IPS-18c (cell line): ENCODE results near the gene BECN2.
A peak's percentile ranks its signal among the peaks of the same experiment; 100 is the strongest.
"Not testable (repeated sequence)": the region's sequence is repeated elsewhere in the genome, so short reads cannot be mapped to it uniquely, and the experiment has no call there.

Experiments
- H3K4me3 ChIP-seq: 2 replicates; pipeline ENCODE4 v1.7.0; 2013; ENCODE audit warnings: low read depth, mild to moderate bottlenecking, low read length, moderate library complexity; ENCODE audit not compliant: insufficient read depth
- H3K9me3 ChIP-seq: one replicate; pipeline ENCODE4 v1.6.1; 2013; ENCODE audit warnings: mild to moderate bottlenecking, low read length, moderate library complexity; ENCODE audit not compliant: control insufficient read depth, insufficient read depth

Gene BECN2

GRCh38 chr1:241964550-241965282 is 7.1 kb downstream of the BECN2 start:
- H3K4me3 ChIP-seq, result no peak overlapping the region

GRCh38 chr1:241968611-241969010 is 11.0 kb downstream of the BECN2 start:
- Histone ChIP-seq H3K4me3 (no peak overlapping the region), H3K9me3 (no peaks in the 10 kb centered on the region)

More at GRCh38 chr1:241964550-241965282, 7.1 kb downstream of the BECN2 start:
- H3K9me3 ChIP-seq, result no peaks in the 10 kb centered on the region

GRCh38 chr1:241972703-241973369 is 15.3 kb downstream of the BECN2 start:
- Histone ChIP-seq H3K4me3 (no peak overlapping the region), H3K9me3 (peaks cover 3% of the 10 kb centered on the region)

GRCh38 chr1:241976229-241976628 is 18.7 kb downstream of the BECN2 start:
- H3K4me3 ChIP-seq, result no peak overlapping the region
- H3K9me3 ChIP-seq, result peaks cover 3% of the 10 kb centered on the region

GRCh38 chr1:241979071-241979470 is 21.5 kb downstream of the BECN2 start:
- no peak overlapping the region for H3K4me3 ChIP-seq
- peaks cover 3% of the 10 kb centered on the region for H3K9me3 ChIP-seq

- peaks cover 3% of the 10 kb centered on the region for H3K9me3 ChIP-seq
- no peak overlapping the region for H3K4me3 ChIP-seq
Observed at GRCh38 chr1:241979926-241980325, 22.4 kb downstream of the BECN2 start.

- Histone ChIP-seq H3K9me3 (no peaks in the 10 kb centered on the region), H3K4me3 (no peak overlapping the region)
Observed at GRCh38 chr1:241985787-241986186, 28.2 kb downstream of the BECN2 start.

- not testable (repeated sequence) for H3K4me3 ChIP-seq
Observed at GRCh38 chr1:241988389-241988930, 30.9 kb downstream of the BECN2 start.

GRCh38 chr1:241990040-241990439 is 32.5 kb downstream of the BECN2 start:
- no peaks in the 10 kb centered on the region for H3K9me3 ChIP-seq
- H3K4me3 ChIP-seq, result no peak overlapping the region

More at GRCh38 chr1:241988389-241988930, 30.9 kb downstream of the BECN2 start:
- H3K9me3 ChIP-seq, result not testable (repeated sequence)

GRCh38 chr1:241992734-241993133 is 35.2 kb downstream of the BECN2 start:
- no peak overlapping the region for H3K4me3 ChIP-seq

GRCh38 chr1:241994171-241994570 is 36.6 kb downstream of the BECN2 start:
- no peaks in the 10 kb centered on the region for H3K9me3 ChIP-seq
- H3K4me3 ChIP-seq, result no peak overlapping the region

More at GRCh38 chr1:241992734-241993133, 35.2 kb downstream of the BECN2 start:
- no peaks in the 10 kb centered on the region for H3K9me3 ChIP-seq

- no peaks in the 10 kb centered on the region for H3K9me3 ChIP-seq
Observed at GRCh38 chr1:241997401-241997998, 39.9 kb downstream of the BECN2 start.

GRCh38 chr1:241998412-241998921 is 40.9 kb downstream of the BECN2 start:
- Histone ChIP-seq H3K9me3 (no peaks in the 10 kb centered on the region), H3K4me3 (peak overlapping the region; percentile 66)

More at GRCh38 chr1:241997401-241997998, 39.9 kb downstream of the BECN2 start:
- no peak overlapping the region for H3K4me3 ChIP-seq

GRCh38 chr1:241999026-241999425 is 41.5 kb downstream of the BECN2 start, which contains the start of gene MAP1LC3C:
Gene MAP1LC3C, minus strand, starts transcription at chr1:241999098. Its CDS starts 90 bp downstream, at chr1:241999008.
- no peaks in the 10 kb centered on the region for H3K9me3 ChIP-seq
- peak within 1 kb of the TSS; percentile 66 for H3K4me3 ChIP-seq

GRCh38 chr1:242000434-242000833 is 42.9 kb downstream of the BECN2 start:
- H3K9me3 ChIP-seq, result no peaks in the 10 kb centered on the region

GRCh38 chr1:242002072-242002471 is 44.5 kb downstream of the BECN2 start:
- H3K9me3 ChIP-seq, result no peaks in the 10 kb centered on the region
- H3K4me3 ChIP-seq, result no peak overlapping the region

More at GRCh38 chr1:242000434-242000833, 42.9 kb downstream of the BECN2 start:
- H3K4me3 ChIP-seq, result no peak overlapping the region

- no peaks in the 10 kb centered on the region for H3K9me3 ChIP-seq
- H3K4me3 ChIP-seq, result no peak overlapping the region
Observed at GRCh38 chr1:242002510-242002909, 44.9 kb downstream of the BECN2 start.
